ENCODE measurements around the gene PALLD.
A peak's percentile ranks its signal among the peaks of the same experiment; 100 is the strongest.

The PALLD gene

GRCh38 chr4:168832763-168833575 lies 336.1 kb downstream of the PALLD start:
- H2AFZ ChIP-seq (ENCODE audit: low read length), result no peak overlapping the region
- H4K20me1 ChIP-seq (ENCODE audit: insufficient read depth, low read length), result no peaks in the 10 kb centered on the region
- H3K27ac ChIP-seq (ENCODE audit: low read depth, low read length, poor library complexity, severe bottlenecking), result no peak overlapping the region
- peak overlapping the region; percentile 75 for H3K4me3 ChIP-seq (ENCODE audit: low read depth, low read length, poor library complexity, severe bottlenecking)
- H3F3A ChIP-seq (ENCODE audit: insufficient read depth, low read length), result no peaks in the 10 kb centered on the region
- H3K36me3 ChIP-seq (ENCODE audit: insufficient read depth, low read length), result no peaks in the 10 kb centered on the region
- no peaks in the 10 kb centered on the region for H3K79me2 ChIP-seq (ENCODE audit: insufficient read depth, low read length)
- H3K4me2 ChIP-seq (ENCODE audit: low read length), result peak overlapping the region; percentile 86
- H3K4me1 ChIP-seq (ENCODE audit: insufficient read depth, low read length, severe bottlenecking), result peaks cover 12% of the 10 kb centered on the region
- H3K9me2 ChIP-seq (ENCODE audit: low read depth, low read length), result no peaks in the 10 kb centered on the region
- peaks cover 10% of the 10 kb centered on the region; the same call in 1 of the 2 replicates for H3K27me3 ChIP-seq (ENCODE audit: insufficient read depth, low read length)
- TF ChIP-seq EZH2 (IDR thresholded peaks at IDR 0.05; ENCODE audit: borderline replicate concordance, low read length) (no peak), CTCF (IDR thresholded peaks at IDR 0.05; ENCODE audit: low read length) (no peak)
- H3K9ac ChIP-seq (ENCODE audit: low read length), result peak overlapping the region; percentile 64; the same call in 1 of the 2 replicates
- H3K9me3 ChIP-seq (ENCODE audit: low read length), result no peaks in the 10 kb centered on the region

- H3K4me3 ChIP-seq (ENCODE audit: low read depth, low read length, poor library complexity, severe bottlenecking), result no peak overlapping the region
- no peaks in the 10 kb centered on the region for H4K20me1 ChIP-seq (ENCODE audit: insufficient read depth, low read length)
- no peaks in the 10 kb centered on the region for H3K9me2 ChIP-seq (ENCODE audit: low read depth, low read length)
- no peak overlapping the region for H3K9ac ChIP-seq (ENCODE audit: low read length)
- H3F3A ChIP-seq (ENCODE audit: insufficient read depth, low read length), result no peaks in the 10 kb centered on the region
- no peak overlapping the region for H3K4me2 ChIP-seq (ENCODE audit: low read length)
- H3K27me3 ChIP-seq (ENCODE audit: insufficient read depth, low read length), result peaks cover 10% of the 10 kb centered on the region; the same call in 1 of the 2 replicates
- peaks cover 12% of the 10 kb centered on the region for H3K4me1 ChIP-seq (ENCODE audit: insufficient read depth, low read length, severe bottlenecking)
- no peak overlapping the region for H3K27ac ChIP-seq (ENCODE audit: low read depth, low read length, poor library complexity, severe bottlenecking)
- no peaks in the 10 kb centered on the region for H3K36me3 ChIP-seq (ENCODE audit: insufficient read depth, low read length)
- H3K79me2 ChIP-seq (ENCODE audit: insufficient read depth, low read length), result no peaks in the 10 kb centered on the region
- H2AFZ ChIP-seq (ENCODE audit: low read length), result no peak overlapping the region
- H3K9me3 ChIP-seq (ENCODE audit: low read length), result no peaks in the 10 kb centered on the region
- TF ChIP-seq CTCF (IDR thresholded peaks at IDR 0.05; ENCODE audit: low read length), result no peak
- TF ChIP-seq EZH2 (IDR thresholded peaks at IDR 0.05; ENCODE audit: borderline replicate concordance, low read length), result no peak
Observed at GRCh38 chr4:168833881-168834280, 337.0 kb downstream of the PALLD start.

- no peaks in the 10 kb centered on the region for H4K20me1 ChIP-seq (ENCODE audit: insufficient read depth, low read length)
Observed at GRCh38 chr4:168835880-168836454, 339.1 kb downstream of the PALLD start.

More at GRCh38 chr4:168835880-168836454, 339.1 kb downstream of the PALLD start:
- Histone ChIP-seq H3K4me3 (ENCODE audit: low read depth, low read length, poor library complexity, severe bottlenecking) (no peak overlapping the region), H3K36me3 (ENCODE audit: insufficient read depth, low read length) (no peaks in the 10 kb centered on the region), H3K9me2 (ENCODE audit: low read depth, low read length) (no peaks in the 10 kb centered on the region), H2AFZ (ENCODE audit: low read length) (no peak overlapping the region), H3K4me1 (ENCODE audit: insufficient read depth, low read length, severe bottlenecking) (peaks cover 12% of the 10 kb centered on the region), H3K9me3 (ENCODE audit: low read length) (no peaks in the 10 kb centered on the region), H3K4me2 (ENCODE audit: low read length) (no peak overlapping the region), H3K79me2 (ENCODE audit: insufficient read depth, low read length) (no peaks in the 10 kb centered on the region), H3F3A (ENCODE audit: insufficient read depth, low read length) (no peaks in the 10 kb centered on the region), H3K27me3 (ENCODE audit: insufficient read depth, low read length) (peaks cover 10% of the 10 kb centered on the region; the same call in 1 of the 2 replicates), H3K27ac (ENCODE audit: low read depth, low read length, poor library complexity, severe bottlenecking) (no peak overlapping the region), H3K9ac (ENCODE audit: low read length) (no peak overlapping the region)
- TF ChIP-seq CTCF (IDR thresholded peaks at IDR 0.05; ENCODE audit: low read length), result no peak
- TF ChIP-seq EZH2 (IDR thresholded peaks at IDR 0.05; ENCODE audit: borderline replicate concordance, low read length), result no peak
